ENCODE data around the gene SFXN3.

- TF ChIP-seq CTCF (IDR thresholded peaks at IDR 0.05; ENCODE audit: low read length) = no peak
- no peak for TF ChIP-seq EZH2 (IDR thresholded peaks at IDR 0.05; ENCODE audit: borderline replicate concordance, low read length)
These were observed 25.0 kb upstream of the SFXN3 start for GRCh38 chr10:101005869-101006567.

All from OCI-LY1 (cell line).